ENCODE results near the gene SCN10A. TPM values are rescaled to one million over a fixed set of nuclear protein-coding genes. Genes with fewer than 3 reads are reported as not detected.

SCN10A gene
- total and polyA plus RNA-seq, 2 experiments from 2014 or later, result not detected

DNA sequence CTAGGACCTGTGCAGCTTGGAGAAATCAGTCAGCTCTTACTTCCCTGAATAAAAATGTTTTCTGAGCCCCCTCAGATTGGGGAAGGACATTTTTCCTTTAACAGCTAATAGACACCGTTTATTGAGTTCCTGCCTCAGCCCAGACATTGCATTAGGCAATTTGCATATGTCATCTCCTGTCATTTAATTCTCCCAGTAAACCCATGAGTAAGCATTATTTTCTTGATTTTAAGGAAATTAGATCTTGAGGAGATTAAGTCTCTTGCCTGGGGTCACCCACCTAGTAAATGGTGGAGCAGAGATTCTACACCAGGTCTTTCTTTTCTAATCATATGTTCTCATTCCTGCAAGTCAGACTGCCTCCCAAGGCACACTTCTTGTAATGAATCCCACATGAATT lies 88.0 kb downstream of the SCN10A start:
- Histone ChIP-seq H3K4me3 (no peak overlapping the region), H3K9me2 (replicated peaks; ENCODE audit: insufficient read depth) (no peaks in the 10 kb centered on the region), H3K9me3 (ENCODE audit: low read depth) (no peaks in the 10 kb centered on the region), H4K20me1 (ENCODE audit: insufficient read depth, poor library complexity, severe bottlenecking) (no peaks in the 10 kb centered on the region), H3K4me1 (ENCODE audit: insufficient read depth) (no peaks in the 10 kb centered on the region), H3K79me2 (no peaks in the 10 kb centered on the region), H3K27me3 (peaks cover 14% of the 10 kb centered on the region), H3K36me3 (replicated peaks; ENCODE audit: insufficient read depth, low read depth) (no peaks in the 10 kb centered on the region), H2AFZ (no peak overlapping the region), H3K27ac (no peak overlapping the region), H3K4me2 (no peak overlapping the region)
- TF ChIP-seq EZH2phosphoT487 (IDR thresholded peaks at IDR 0.05; ENCODE audit: low read depth, severe bottlenecking, unreplicated experiment) (no peak), EZH2 (IDR thresholded peaks at IDR 0.05; ENCODE audit: borderline replicate concordance) (no peak)
- TF ChIP-seq, protein P1, sequence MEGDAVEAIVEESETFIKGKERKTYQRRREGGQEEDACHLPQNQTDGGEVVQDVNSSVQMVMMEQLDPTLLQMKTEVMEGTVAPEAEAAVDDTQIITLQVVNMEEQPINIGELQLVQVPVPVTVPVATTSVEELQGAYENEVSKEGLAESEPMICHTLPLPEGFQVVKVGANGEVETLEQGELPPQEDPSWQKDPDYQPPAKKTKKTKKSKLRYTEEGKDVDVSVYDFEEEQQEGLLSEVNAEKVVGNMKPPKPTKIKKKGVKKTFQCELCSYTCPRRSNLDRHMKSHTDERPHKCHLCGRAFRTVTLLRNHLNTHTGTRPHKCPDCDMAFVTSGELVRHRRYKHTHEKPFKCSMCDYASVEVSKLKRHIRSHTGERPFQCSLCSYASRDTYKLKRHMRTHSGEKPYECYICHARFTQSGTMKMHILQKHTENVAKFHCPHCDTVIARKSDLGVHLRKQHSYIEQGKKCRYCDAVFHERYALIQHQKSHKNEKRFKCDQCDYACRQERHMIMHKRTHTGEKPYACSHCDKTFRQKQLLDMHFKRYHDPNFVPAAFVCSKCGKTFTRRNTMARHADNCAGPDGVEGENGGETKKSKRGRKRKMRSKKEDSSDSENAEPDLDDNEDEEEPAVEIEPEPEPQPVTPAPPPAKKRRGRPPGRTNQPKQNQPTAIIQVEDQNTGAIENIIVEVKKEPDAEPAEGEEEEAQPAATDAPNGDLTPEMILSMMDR (IDR thresholded peaks at IDR 0.05; ENCODE audit: poor library complexity), result no peak
- no peak for DNase-seq (ENCODE audit: low spot score)
- 64% methylated on average over 1 of the region's 1 CpG for WGBS (ENCODE audit: low lambda C conversion rate, missing lambda C conversion rate)

DNA sequence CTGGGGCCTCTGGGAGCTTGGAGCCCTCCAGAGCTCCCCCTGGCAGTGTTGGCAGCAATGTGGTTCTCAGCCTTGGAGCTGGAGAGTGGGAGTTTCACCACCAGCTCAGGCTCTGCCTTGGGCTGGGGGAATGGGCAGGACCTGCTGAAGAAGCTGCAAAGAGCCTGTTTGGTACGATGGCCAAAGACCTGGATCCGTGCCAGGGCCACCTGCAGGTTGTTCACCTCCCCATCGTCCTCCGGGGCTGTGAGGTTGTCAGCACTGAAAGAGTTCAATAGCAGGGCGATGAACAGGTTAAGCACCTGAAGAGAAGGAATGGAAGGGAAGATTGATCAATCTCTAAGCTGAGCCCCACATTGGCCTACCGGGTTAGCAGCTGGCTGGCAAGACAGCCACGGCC lies 89.3 kb downstream of the SCN10A start:
- Histone ChIP-seq H3K4me1 (ENCODE audit: insufficient read depth) (no peaks in the 10 kb centered on the region), H3K9me2 (replicated peaks; ENCODE audit: insufficient read depth) (no peaks in the 10 kb centered on the region), H3K4me3 (no peak overlapping the region), H3K27ac (no peak overlapping the region), H3K36me3 (replicated peaks; ENCODE audit: insufficient read depth, low read depth) (no peaks in the 10 kb centered on the region), H4K20me1 (ENCODE audit: insufficient read depth, poor library complexity, severe bottlenecking) (no peaks in the 10 kb centered on the region), H3K4me2 (no peak overlapping the region), H3K79me2 (no peaks in the 10 kb centered on the region), H2AFZ (no peak overlapping the region), H3K27me3 (peaks cover 11% of the 10 kb centered on the region), H3K9me3 (ENCODE audit: low read depth) (no peaks in the 10 kb centered on the region)
- TF ChIP-seq EZH2 (IDR thresholded peaks at IDR 0.05; ENCODE audit: borderline replicate concordance) (no peak), EZH2phosphoT487 (IDR thresholded peaks at IDR 0.05; ENCODE audit: low read depth, severe bottlenecking, unreplicated experiment) (no peak)
- TF ChIP-seq, protein P1 (IDR thresholded peaks at IDR 0.05; ENCODE audit: poor library complexity), result no peak
- WGBS (ENCODE audit: low lambda C conversion rate, missing lambda C conversion rate), result 80% methylated on average over 7 of the region's 7 CpGs
- no peak for DNase-seq (ENCODE audit: low spot score)

DNA sequence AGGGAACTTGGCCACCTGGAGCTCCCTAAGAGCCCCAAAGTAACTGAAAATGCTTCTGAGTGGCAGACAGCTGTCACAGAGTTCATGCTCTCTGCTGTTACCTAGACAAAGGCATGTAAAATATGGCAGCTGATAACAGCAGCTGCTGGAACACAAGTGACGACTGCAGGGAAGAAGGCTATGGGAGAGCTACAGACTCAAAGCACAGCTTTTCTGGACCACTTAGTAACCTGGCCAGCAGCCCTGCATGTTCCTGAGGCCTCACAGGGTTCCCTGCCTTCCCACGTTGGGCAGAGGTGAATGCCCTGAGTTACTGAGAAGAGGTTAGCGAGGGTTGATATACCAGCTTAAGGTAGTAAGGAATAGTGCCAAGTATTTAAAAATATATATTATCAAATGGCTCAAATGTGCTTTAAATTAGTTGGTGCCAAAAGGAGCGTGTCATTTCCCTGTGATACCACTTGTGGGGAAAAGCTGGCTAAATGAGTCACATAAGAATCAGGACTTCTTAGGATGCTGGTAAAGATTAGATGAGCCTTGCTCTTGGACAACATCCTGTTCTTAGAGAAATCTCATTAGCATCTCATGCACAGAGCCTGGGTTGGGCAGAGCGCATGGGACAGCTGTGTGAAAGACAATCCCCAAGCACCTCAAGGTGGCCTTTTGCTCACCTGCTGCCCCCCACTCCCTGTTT lies 90.1 kb downstream of the SCN10A start:
- Histone ChIP-seq H4K20me1 (ENCODE audit: insufficient read depth, poor library complexity, severe bottlenecking) (no peaks in the 10 kb centered on the region), H3K79me2 (no peaks in the 10 kb centered on the region), H3K27ac (no peak overlapping the region), H3K36me3 (replicated peaks; ENCODE audit: insufficient read depth, low read depth) (no peaks in the 10 kb centered on the region), H3K4me2 (no peak overlapping the region), H3K9me3 (ENCODE audit: low read depth) (no peaks in the 10 kb centered on the region), H2AFZ (no peak overlapping the region), H3K4me3 (no peak overlapping the region), H3K9me2 (replicated peaks; ENCODE audit: insufficient read depth) (no peaks in the 10 kb centered on the region), H3K4me1 (ENCODE audit: insufficient read depth) (no peaks in the 10 kb centered on the region), H3K27me3 (peaks cover 9% of the 10 kb centered on the region)
- WGBS (ENCODE audit: low lambda C conversion rate, missing lambda C conversion rate), result 67% methylated on average over 5 of the region's 5 CpGs
- DNase-seq (ENCODE audit: low spot score), result no peak
- TF ChIP-seq, protein P1 (IDR thresholded peaks at IDR 0.05; ENCODE audit: poor library complexity), result no peak
- TF ChIP-seq EZH2 (IDR thresholded peaks at IDR 0.05; ENCODE audit: borderline replicate concordance) (no peak), EZH2phosphoT487 (IDR thresholded peaks at IDR 0.05; ENCODE audit: low read depth, severe bottlenecking, unreplicated experiment) (no peak)

All from hepatocyte (in vitro differentiated cells).